NCI-H82 treated with DMSO at 0.1 percent for 48 hours (cell line): ENCODE results near the gene APLNR.
"Not testable (repeated sequence)": the region's sequence is repeated elsewhere in the genome, so short reads cannot be mapped to it uniquely, and the experiment has no call there.

Source experiments
- DNase-seq: peaks from one replicate; lab custom pipeline; 2025; ENCODE audit not compliant: unreplicated experiment; lab: John Stamatoyannopoulos, UW

APLNR gene

DNA sequence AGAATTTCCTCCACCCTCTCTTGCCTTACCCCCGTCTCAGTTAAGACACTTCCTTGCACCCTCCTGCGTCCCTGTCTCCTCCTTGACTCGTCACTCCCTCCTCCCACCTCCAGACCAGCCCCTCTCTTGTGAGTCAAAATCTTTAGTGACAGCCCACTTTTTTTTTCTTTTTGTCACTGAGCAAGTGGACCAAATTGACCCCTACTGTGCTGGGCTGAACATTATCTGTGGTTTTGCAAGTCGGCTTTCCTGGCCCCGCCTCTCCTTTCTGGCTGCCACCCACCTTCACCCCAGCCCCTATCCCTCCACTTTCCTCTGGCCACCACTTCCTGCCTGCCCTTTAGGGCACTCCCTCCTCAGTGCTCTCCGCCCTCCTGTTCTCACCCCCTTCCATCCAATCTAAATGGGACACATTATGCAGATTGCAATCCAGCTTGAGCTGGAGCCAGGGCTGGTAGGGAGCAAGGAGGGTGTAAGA lies at the start of gene APLNR:
Gene APLNR (minus strand): TSS at position 47 of the 478 bp plus-strand sequence. CDS start 246 bp downstream, outside the sequence.
- no peak for DNase-seq

DNA sequence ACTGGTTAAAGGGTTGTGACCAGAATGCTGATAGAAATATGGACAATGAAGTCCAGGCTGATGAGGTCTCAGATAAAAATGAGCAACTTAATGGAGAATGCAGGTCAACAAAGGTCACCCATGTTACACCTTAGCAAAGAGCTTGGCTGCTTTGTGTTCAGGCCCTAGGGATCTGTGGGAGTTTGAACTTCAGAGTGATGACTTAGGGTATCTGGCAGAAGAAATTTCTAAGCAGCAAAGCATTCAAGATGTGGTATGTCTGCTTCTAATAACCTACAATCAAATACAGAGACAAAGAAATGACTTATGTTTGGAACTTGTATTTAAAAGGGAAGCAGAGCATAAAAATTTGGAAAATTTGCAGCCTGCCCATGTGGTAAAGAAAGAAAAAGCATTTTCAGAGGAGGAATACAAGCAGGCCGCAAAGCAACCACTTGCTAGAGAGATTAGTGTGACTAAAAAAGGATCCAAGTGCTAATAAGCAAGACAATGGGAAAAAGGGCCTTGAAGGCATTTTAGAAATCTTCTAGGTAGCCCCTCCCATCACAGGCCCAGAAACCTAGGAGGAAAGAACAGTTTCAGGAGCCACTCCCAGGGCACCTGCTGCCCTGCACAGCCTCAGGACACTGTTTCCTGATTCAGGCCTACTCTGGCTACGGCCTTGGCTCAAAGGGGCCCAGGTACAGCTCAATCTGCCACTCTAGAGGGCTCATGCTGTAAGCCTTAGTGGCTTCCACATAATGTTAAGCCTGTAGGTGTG lies 46.4 kb upstream of the APLNR start:
- no peak for DNase-seq

DNA sequence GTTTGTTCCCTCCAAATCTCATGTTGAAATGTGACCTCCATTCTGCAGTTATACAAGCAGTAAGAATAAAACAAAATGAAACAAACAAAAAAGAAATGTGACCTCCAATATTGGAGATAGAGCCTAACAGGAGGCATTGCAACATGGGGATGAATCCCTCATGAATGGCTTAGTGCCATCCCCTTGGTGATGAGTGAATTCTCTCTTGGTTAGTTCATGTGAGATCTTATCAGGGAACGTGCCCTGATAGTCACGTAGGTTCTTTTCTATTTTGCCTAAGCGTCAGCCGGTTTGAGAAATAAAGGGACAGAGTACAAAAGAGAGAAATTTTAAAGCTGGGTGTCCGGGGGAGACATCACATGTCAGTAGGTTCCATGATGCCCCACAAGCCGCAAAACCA lies 44.5 kb upstream of the APLNR start:
- not testable (repeated sequence) for DNase-seq

DNA sequence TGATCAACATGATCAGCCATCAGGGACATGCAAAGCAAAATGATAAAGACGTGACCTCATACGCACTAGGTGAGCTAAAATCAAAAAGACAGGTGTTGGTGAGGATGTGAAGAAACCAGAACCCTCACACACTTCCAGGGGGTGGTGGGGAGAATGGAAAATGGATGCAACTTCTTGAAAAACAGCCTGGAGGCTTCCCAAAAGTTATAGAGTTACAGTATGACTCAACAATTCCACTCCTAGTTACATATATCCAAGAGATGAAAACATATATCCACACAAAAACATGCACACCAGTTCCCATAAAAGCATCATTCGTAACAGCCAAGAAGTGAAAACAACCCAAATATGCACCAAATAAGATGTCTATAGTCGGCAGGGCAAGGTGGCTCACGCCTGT lies 42.1 kb upstream of the APLNR start:
- no peak for DNase-seq

DNA sequence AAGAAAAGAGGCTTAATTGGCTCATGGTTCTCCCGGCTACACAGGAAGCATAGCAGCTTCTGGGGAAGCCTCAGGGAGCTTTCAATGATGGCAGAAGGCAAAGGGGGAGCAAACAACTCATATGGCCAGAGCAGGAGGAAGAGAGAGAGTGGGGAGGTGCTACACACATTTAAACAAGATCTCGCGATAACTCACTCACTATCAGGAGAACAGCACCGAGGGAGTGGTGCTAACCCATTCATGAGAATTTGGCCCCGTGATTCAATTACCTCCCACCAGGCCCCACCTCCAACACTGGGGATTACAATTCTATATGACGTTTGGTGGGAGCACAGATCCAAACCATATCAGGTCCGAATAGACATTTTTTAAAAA lies 41.7 kb upstream of the APLNR start:
- DNase-seq, result no peak

DNA sequence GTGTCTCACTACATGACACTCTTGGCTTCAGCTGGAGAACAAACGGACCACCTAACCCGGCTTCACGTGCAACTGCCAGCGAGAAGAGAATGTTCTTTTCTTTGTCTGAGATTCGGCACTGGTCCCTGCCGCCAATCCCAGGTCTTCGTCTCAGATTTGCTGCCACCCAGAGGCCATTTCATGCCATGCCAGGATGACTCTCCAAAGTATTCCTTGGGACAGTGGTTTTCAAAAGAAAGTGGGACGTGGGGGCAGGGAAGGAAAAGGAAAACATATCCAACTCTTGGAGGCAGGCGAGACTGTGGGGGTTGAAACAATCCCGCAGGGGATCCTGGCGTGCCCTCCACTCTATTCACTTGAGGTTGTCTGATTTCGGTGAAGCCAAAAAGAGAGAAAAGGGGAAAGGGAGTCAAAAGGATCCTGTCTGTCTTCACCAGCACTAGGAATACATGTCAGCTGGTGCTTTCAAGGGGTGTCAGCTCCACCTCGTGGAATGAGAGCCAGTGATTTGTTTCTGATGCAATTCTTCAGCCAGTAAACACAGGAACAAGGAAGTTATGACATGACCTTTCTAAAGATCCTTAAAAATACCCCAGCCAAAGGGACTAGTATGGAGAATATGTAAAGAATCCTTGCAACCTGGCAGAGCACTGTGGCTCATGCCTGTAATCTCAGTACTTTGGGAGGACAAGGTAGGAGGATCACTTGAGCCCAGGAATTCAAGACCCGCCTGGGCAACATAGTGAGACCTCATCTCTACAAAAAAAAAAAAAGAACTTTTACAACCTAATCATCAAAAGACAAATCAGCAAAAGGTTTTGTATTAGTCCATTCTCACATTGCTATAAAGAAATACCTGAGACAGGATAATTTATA lies 41.0 kb upstream of the APLNR start:
- peak; percentile 35 for DNase-seq

DNA sequence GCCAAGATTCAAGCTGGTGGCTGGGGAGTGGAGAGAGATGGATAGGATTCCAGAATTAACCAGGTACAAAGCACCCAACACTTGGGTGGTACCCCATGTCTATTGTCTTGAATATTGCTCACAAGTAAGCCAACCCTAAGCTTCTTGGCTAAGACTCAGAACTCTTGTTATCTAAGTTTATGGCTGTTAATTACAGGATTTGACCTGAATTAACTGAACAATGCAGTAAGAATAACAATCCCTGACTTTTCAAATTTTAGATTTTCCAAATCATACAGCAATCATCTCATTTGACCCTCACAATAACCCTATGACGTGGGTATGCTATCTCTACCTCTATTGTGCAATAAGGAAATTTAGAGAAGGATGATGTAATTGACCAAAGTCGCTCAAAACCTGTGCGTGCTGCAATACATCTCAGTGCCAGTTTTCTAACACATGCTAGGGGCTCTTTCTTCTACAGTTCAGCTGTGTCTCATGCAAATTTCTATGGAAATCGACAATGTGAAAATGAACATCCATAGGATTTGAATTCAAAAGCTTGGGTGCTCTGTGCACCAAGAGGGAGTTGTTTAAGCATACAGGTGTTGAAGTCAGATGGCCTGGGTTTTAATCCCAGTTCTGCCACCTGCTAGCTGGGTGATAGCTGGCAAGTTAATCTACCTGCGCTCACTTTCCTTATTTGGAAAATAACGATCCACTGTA lies 40.1 kb upstream of the APLNR start:
- peak; percentile 27 for DNase-seq

DNA sequence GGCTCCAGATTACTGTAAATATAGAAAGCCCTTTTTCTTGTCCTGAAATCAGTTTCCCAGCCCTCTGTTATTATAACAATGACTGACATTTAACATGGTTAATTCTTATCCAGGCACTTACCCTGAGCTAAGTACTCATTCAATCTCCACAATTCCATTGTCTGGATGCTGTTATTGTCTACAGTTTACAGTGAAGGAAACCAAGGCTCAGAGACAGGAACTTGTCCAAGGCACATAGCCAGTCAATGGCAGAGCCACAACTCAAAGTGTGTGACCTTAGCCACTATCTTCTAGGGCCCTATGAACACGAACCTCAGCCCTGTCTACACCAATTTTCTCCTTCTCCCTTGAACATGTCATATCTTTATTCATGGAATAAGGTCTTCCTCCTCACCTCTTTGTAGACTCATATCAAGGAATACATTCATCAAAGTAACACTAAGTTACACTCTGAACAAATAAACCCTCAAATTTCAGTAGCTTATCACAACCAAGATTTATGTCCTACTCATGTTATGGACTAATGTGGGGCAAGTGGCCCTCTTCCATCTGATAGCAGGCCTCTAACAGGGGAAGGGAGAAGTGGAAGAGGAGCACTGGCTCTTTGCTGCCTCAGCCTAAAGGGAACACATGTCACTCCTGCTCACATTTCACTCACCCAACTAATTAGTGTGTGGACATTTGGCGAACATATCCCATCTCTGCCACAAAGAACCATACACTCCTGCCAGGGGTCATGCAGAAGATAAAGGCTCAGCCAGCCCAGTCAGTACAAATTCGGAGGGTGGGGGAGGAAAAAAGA lies 39.3 kb upstream of the APLNR start:
- DNase-seq, result no peak

DNA sequence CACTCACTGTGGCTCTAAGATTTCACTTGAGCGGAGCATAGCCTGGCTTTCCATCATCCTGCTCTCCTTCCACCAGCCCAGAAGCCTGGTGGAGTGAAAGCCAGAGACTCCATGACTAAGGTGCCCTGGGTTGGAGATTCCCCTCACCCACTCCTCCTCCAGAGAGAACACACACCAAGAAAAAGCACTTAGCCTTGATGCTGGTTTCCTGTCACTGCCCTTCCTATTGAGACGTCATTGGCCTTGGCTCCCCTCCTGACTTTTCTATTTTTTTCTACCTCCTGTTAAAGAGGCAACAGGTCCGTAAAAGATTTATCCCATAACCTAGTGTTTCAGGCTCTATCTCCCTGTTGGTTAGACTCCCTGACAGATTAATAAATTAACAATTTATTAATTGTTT lies 38.5 kb upstream of the APLNR start:
- DNase-seq, result no peak

DNA sequence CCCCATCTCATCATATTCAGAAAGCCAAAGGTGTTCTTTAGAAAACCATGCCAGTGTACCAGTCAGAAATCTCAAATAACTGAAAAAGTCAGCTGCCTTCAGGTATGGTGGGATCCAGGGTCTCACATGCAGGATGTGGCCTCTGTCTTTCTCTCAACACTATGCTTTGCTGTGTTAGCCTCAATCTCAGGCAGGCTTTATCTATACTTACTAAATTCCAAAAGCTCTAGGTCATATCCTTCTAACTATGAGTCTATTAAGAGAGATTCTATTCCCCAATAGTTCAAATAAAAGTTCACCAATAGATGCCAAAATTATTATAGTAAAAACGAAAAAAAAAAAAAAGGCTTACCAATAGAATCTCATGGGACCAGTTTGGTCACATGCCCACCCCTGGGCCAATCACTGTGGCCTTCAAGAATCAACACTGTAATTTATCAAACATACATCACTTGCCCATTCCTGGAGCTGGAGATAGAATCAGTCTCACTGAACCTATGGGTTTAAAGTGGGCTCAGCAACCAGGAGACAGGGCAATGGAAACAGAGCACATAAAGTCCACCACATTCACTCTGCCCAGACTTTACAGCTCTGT lies 38.0 kb upstream of the APLNR start:
- no peak for DNase-seq

DNA sequence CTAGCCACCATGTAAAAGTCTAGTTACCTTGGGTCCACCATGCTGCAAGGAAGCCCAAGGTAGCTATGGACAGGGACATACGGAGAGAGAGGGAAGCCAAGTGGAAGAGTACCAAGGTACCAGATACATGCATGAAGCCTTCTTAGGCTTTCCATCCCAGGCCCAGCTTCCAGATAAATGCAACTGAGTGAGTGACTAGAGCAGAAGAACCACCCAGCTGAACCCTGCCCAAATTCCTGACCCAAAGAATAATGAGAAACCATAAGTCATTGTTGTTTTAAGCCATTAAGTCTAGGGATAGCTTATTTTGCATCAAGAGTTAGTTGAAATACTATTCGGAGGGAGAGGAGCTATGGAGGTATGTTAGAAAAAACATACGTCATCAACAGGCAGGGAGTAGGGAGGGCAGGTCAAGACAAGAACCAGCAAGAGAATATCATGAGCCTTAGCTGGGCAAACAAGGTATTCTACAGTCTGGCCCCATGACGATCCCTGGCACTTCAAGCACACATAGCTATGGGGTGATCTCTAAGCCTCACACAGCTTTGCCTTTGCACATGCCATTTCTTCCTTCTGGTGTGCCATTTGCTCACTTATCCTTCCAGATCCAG lies 36.5 kb upstream of the APLNR start:
- no peak for DNase-seq

DNA sequence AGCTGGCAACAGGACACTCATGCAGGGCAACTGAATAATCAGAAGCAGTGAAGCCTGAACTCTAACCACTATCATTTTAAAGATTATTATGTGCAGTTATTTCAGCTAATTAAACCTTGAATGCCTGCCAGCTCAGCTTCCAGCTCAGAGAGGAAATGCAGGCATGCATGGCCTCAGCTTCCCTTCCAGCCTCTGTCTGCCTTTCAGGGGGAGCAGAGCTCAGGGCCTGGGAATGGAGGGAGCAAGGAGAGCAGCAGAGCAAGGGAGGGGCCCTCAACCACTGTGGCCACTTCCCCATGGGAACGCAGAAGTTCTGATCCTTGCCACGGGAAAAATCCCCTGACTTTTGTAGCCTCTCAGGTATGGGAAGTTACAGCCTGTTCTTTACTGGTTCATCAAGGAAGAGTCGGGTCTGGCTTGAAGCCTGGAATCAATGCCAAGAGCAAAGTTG lies 32.5 kb upstream of the APLNR start:
- DNase-seq, result no peak

DNA sequence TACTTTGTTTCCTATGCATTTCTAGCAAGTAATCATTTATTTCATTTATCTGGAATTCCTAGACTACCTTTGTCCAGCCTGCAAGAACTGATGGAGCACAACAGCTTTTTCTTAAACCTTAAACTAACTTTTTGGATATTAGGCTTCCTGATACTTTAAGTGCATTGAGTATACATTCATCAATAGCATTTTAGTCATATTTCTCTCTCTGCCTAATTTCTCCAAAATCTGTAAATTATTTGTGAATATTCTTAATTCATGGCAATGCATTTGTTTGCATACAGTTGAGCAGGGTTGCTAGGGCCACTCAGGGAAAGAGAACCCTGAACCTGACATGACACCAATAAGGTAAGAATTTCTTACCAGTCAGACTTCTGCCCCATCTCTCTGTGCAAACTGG lies 29.1 kb upstream of the APLNR start:
- no peak for DNase-seq

DNA sequence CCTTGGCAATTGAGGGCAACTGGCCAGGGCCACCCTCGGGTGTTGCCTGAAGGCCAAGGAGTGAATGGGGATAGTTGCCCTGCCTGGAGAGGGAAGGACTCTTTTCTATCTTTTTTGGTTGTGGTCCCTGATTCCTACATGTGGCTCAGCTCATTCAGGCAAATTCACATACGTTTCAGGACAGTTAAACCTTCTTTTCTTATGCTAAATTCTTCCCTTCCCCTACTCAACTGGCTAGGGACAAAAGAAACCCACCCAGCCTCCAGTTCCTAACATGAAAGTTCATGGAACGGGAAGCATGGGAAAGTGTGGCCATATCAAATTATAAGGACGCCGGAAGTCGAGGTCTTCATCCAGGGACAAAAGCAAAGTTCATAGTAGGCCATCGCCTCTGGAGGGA lies 26.3 kb upstream of the APLNR start:
- no peak for DNase-seq

DNA sequence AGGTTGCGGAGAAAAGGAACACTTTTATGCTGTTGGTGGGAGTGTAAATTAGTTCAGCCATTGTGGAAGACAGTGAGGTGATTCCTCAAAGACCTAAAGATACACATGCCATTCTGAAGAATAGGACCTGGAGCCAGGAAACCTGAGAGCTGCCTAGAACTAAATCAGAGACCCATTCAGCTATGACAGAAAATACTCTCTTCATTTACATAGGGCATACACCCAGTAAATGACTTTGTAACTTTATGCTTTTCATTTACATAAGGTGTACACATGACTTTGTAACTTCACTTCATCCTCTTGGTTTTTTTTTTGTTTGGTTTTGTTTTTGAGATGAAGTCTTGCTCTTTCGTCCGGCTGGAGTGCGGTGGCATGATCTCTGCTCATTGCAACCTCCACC lies 25.1 kb upstream of the APLNR start:
- DNase-seq, result no peak

DNA sequence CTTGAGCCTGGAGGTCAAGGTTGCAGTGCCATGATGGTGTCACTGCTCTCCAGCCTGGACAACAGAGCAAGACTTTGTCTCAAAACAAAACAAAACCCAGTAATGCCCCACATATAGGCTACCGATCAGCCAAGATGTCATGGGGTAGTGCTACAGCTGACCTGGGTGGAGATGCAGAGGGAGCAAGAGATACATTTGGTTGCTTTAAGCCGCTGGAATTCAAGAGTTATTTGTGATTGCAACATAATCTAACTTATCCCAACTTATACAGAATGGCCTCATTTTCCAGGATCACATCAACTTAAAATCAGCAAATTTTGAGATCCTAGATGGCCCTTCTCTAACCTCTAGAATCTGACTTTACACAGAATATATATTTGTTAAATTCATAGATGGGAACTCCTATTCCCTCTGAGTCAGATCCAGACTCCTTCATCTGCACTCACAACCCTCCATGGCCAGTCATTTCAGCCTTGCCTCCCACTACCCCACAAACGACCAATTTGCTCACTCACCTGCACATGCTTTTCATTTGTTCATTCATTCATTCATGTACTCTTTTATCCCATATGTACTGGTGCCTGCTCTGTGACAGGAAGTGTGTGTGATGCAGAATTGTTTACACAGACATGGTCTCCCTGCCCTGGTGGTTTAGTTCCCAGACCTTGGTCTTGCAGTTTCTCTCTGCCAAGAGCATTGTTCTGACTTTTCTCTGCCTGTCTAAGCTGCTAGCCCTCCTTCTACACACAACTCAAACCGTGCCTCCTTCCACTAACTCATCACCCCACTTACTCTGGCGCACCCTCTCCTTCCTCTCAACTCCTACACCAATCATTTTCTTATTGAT lies 24.1 kb upstream of the APLNR start:
- DNase-seq, result no peak

DNA sequence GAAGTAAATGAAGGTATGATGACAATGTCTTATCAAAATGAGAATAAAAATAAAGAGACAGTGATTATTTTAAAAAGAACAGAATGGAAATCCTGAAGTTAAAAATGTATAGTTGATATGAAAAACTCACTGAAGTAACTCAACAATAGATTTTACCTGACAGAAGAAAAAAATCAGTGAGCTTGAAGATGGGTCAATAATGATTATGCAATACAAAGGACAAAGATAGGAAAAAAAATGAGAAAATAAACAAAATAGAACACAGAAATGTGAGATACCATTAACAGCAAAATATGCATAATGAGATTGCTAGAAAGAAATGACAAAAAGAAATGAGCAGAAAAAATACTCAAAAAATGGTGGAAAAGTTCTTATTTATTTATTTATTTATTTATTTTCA lies 19.1 kb upstream of the APLNR start:
- DNase-seq, result no peak

DNA sequence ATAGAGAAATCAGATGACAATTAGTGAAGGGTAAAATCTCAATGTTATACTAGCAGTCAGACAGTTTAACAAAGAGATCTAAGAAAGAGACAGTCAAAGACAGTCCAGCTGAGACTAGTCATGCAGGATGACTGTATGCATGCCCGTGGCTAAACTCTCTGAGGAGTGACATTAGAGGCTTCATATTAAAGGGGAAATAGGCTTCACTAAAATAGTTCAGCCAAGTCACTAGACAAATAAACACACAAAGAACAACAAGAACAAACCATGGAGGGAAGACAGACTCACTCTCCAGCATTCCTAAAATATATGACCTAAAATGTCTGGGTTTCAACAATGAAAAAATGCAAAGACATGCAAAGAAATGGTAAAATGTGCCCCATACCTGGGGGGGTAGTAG lies 18.6 kb upstream of the APLNR start:
- DNase-seq, result no peak

DNA sequence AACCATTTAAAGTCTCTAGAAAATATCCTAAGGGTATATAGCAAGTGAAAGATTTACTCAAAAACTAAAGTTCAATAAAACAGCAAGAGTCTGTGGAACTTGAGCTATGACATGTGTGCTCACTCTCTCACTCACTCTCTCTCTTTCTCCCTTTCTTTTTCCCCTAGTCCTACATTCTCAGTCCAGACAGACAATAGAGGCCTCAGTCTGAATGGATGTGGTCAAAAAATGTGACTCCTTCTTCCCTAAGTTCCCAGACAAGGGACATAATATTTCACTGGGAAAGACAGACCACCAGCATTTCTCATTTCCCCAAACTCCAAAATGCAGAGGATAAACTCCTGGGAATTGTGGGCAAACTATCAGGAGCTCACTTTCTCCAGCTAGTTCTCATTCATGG lies 17.6 kb upstream of the APLNR start:
- no peak for DNase-seq
